KMS-11 (cell line): ENCODE results near the gene TFAP2D.

Source experiments
- H2AFZ ChIP-seq: fragments of 200-600 bp; sonication (generic); 2 replicates; pipeline ENCODE4 v1.6.1; 2016; ENCODE audit warnings: antibody characterized with exemption, mixed run types, low read depth
- H3K27ac ChIP-seq: fragments of 200-600 bp; sonication (generic); 2 replicates; pipeline ENCODE4 v1.6.1; 2016; ENCODE audit warnings: mild to moderate bottlenecking, mixed run types
- H3K27me3 ChIP-seq: fragments of 200-600 bp; sonication (generic); 2 replicates; pipeline ENCODE4 v1.6.1; 2017; ENCODE audit warnings: mild to moderate bottlenecking, low read depth, mixed run types, moderate library complexity; ENCODE audit not compliant: insufficient read depth
- H3K36me3 ChIP-seq: fragments of 200-600 bp; sonication (generic); 2 replicates; pipeline ENCODE4 v1.6.1; 2017; ENCODE audit warnings: mild to moderate bottlenecking, mixed run types; ENCODE audit not compliant: insufficient read depth
- H3K4me1 ChIP-seq: fragments of 200-600 bp; sonication (generic); 2 replicates; pipeline ENCODE4 v1.6.1; 2016; ENCODE audit warnings: mild to moderate bottlenecking, low read depth, mixed run types; ENCODE audit not compliant: poor library complexity, severe bottlenecking
- H3K4me2 ChIP-seq: fragments of 200-600 bp; sonication (generic); 2 replicates; pipeline ENCODE4 v1.7.0; 2016; ENCODE audit warnings: mild to moderate bottlenecking, mixed run types
- H3K4me3 ChIP-seq: fragments of 200-600 bp; sonication (generic); IDR thresholded peaks from 2 replicates; pipeline ENCODE4 v1.6.1; 2017; ENCODE audit warnings: low read depth, low read length, mixed read lengths; ENCODE audit not compliant: insufficient read depth
- H3K79me2 ChIP-seq: fragments of 200-600 bp; sonication (generic); 2 replicates; pipeline ENCODE4 v1.6.1; 2016; ENCODE audit warnings: low read depth, mixed run types; ENCODE audit not compliant: insufficient read depth
- H3K9ac ChIP-seq: fragments of 200-600 bp; sonication (generic); 2 replicates; pipeline ENCODE4 v1.6.1; 2016; ENCODE audit warnings: mild to moderate bottlenecking, mixed run types
- H4K20me1 ChIP-seq: fragments of 200-600 bp; sonication (generic); 2 replicates; pipeline ENCODE4 v1.6.1; 2016; ENCODE audit warnings: mild to moderate bottlenecking, mixed run types; ENCODE audit not compliant: insufficient read depth
- CTCF ChIP-seq: fragments of 200-600 bp; sonication (generic); conservative IDR thresholded peaks from 2 replicates; pipeline ENCODE4 v1.6.1; 2017; ENCODE audit warnings: low read depth, mild to moderate bottlenecking, antibody characterized with exemption, low read length, moderate library complexity, mixed read lengths

TFAP2D gene

GRCh38 chr6:50689210-50689609 lies 24.1 kb upstream of the TFAP2D start:
- no peak overlapping the region for H3K4me3 ChIP-seq
- no peak for TF ChIP-seq CTCF
- no peaks in the 10 kb centered on the region for H3K27me3 ChIP-seq
- no peak overlapping the region for H2AFZ ChIP-seq
- H3K79me2 ChIP-seq = no peaks in the 10 kb centered on the region
- no peaks in the 10 kb centered on the region for H3K36me3 ChIP-seq
- H4K20me1 ChIP-seq = no peaks in the 10 kb centered on the region
- no peak overlapping the region for H3K4me2 ChIP-seq
- H3K9ac ChIP-seq = no peak overlapping the region
- H3K27ac ChIP-seq = no peak overlapping the region
- no peaks in the 10 kb centered on the region for H3K4me1 ChIP-seq

GRCh38 chr6:50691814-50692495 lies 21.4 kb upstream of the TFAP2D start:
- Histone ChIP-seq H4K20me1 (no peaks in the 10 kb centered on the region), H2AFZ (no peak overlapping the region), H3K27ac (no peak overlapping the region), H3K4me2 (no peak overlapping the region), H3K4me3 (no peak overlapping the region), H3K4me1 (no peaks in the 10 kb centered on the region), H3K36me3 (no peaks in the 10 kb centered on the region), H3K27me3 (no peaks in the 10 kb centered on the region), H3K9ac (no peak overlapping the region), H3K79me2 (no peaks in the 10 kb centered on the region)
- no peak for TF ChIP-seq CTCF

GRCh38 chr6:50698546-50698945 lies 14.8 kb upstream of the TFAP2D start:
- Histone ChIP-seq H3K4me1 (no peaks in the 10 kb centered on the region), H2AFZ (no peak overlapping the region), H3K27me3 (no peaks in the 10 kb centered on the region), H4K20me1 (no peaks in the 10 kb centered on the region), H3K36me3 (no peaks in the 10 kb centered on the region), H3K4me3 (no peak overlapping the region), H3K4me2 (no peak overlapping the region), H3K27ac (no peak overlapping the region), H3K9ac (no peak overlapping the region), H3K79me2 (no peaks in the 10 kb centered on the region)
- no peak for TF ChIP-seq CTCF

- Histone ChIP-seq H3K4me2 (no peak overlapping the region), H3K79me2 (no peaks in the 10 kb centered on the region), H3K4me3 (no peak overlapping the region), H3K27me3 (no peaks in the 10 kb centered on the region), H4K20me1 (no peaks in the 10 kb centered on the region), H3K36me3 (no peaks in the 10 kb centered on the region), H3K4me1 (no peaks in the 10 kb centered on the region), H3K9ac (no peak overlapping the region), H2AFZ (no peak overlapping the region), H3K27ac (no peak overlapping the region)
- TF ChIP-seq CTCF = no peak
These were observed 14.1 kb upstream of the TFAP2D start for GRCh38 chr6:50699051-50699775.
